ENCODE results near the gene FTO. TPM values are rescaled to one million over a fixed set of nuclear protein-coding genes. Genes with fewer than 3 reads are reported as not detected.

The FTO gene
- total RNA-seq, 1 donor from 2014 or later: 65.8 TPM

DNA sequence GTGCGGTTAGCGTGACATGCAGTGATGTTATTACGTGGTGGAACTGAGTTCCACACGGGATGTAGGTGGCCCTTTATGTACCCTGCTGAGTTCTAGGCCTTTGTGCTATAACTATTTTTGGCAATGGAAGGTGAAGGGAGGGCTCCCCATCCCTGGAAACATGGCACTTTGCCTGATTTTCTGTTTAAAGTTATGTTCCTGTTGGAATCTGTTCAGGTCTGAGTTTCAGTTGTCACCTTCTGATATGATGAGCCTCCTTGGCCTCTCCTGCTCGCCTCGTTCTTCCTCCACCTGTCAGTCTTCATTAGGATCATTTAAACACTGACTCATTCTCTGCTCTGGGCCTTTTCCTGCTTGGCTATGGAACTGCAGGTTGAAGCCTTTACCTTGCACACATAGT, 200.6 kb downstream of the FTO start:
- no peaks in the 10 kb centered on the region for H3K9me3 Mint-ChIP-seq
- ChIA-PET POLR2A (no interaction called here), CTCF (no interaction called here)
- DNase-seq (no peak), ATAC-seq (ENCODE audit: low read depth) (no peak)
- H3K4me1 Mint-ChIP-seq: no peaks in the 10 kb centered on the region
- peaks cover 34% of the 10 kb centered on the region for H3K36me3 Mint-ChIP-seq (ENCODE audit: low read depth)
- H3K27ac Mint-ChIP-seq: no peak overlapping the region
- intact Hi-C loops (cut with micrococcal nuclease): no loop called here
- TF ChIP-seq, protein P1, sequence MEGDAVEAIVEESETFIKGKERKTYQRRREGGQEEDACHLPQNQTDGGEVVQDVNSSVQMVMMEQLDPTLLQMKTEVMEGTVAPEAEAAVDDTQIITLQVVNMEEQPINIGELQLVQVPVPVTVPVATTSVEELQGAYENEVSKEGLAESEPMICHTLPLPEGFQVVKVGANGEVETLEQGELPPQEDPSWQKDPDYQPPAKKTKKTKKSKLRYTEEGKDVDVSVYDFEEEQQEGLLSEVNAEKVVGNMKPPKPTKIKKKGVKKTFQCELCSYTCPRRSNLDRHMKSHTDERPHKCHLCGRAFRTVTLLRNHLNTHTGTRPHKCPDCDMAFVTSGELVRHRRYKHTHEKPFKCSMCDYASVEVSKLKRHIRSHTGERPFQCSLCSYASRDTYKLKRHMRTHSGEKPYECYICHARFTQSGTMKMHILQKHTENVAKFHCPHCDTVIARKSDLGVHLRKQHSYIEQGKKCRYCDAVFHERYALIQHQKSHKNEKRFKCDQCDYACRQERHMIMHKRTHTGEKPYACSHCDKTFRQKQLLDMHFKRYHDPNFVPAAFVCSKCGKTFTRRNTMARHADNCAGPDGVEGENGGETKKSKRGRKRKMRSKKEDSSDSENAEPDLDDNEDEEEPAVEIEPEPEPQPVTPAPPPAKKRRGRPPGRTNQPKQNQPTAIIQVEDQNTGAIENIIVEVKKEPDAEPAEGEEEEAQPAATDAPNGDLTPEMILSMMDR (IDR thresholded peaks at IDR 0.05): no peak
- no peak overlapping the region for H3K4me3 Mint-ChIP-seq
- no peaks in the 10 kb centered on the region for H3K27me3 Mint-ChIP-seq

- H3K27ac Mint-ChIP-seq: no peak overlapping the region
- POLR2A ChIA-PET: no interaction called here
- no peaks in the 10 kb centered on the region for H3K27me3 Mint-ChIP-seq
- H3K4me1 Mint-ChIP-seq: no peaks in the 10 kb centered on the region
- H3K36me3 Mint-ChIP-seq (ENCODE audit: low read depth): peaks cover 30% of the 10 kb centered on the region
- intact Hi-C loops (cut with micrococcal nuclease): no loop called here
- ATAC-seq (ENCODE audit: low read depth) (no peak), DNase-seq (no peak)
- TF ChIP-seq, protein P1 (IDR thresholded peaks at IDR 0.05): no peak
- H3K4me3 Mint-ChIP-seq: no peak overlapping the region
- CTCF ChIA-PET: no interaction called here
- no peaks in the 10 kb centered on the region for H3K9me3 Mint-ChIP-seq
Measured at GRCh38 chr16:53905028-53905427, 201.1 kb downstream of the FTO start.

DNA sequence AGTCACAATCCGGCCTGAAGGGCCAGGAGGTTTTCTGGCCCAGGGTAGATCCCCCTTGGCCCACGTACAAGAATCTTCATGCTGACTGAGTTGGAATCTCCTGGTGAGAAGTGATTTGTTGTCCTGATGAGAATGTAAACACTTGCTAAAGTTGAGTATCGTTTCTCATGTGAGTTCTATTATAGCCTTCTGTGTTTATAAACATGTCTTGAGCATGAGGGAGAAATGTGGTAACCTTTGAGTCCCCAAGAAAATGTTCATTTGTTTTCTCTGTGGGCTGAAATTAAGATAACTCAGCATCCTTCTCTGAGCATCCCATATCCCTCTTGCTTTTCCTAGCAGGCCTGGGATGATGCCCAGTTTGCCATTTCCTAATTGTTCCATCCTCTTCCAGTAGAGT, 204.8 kb downstream of the FTO start:
- CTCF ChIA-PET: no interaction called here
- Mint-ChIP-seq H3K27me3 (no peaks in the 10 kb centered on the region), H3K27ac (no peak overlapping the region), H3K4me1 (peaks cover 5% of the 10 kb centered on the region), H3K36me3 (ENCODE audit: low read depth) (peaks cover 19% of the 10 kb centered on the region), H3K9me3 (no peaks in the 10 kb centered on the region), H3K4me3 (no peak overlapping the region)
- no peak for DNase-seq
- POLR2A ChIA-PET: no interaction called here
- TF ChIP-seq, protein P1 (IDR thresholded peaks at IDR 0.05): no peak
- no peak for ATAC-seq (ENCODE audit: low read depth)
- intact Hi-C loops (cut with micrococcal nuclease): no loop called here

GRCh38 chr16:53910990-53911389, 207.0 kb downstream of the FTO start:
- Mint-ChIP-seq H3K4me1 (peaks cover 5% of the 10 kb centered on the region), H3K27me3 (no peaks in the 10 kb centered on the region), H3K9me3 (no peaks in the 10 kb centered on the region), H3K27ac (no peak overlapping the region), H3K36me3 (ENCODE audit: low read depth) (peaks cover 11% of the 10 kb centered on the region), H3K4me3 (no peak overlapping the region)
- ATAC-seq (ENCODE audit: low read depth) (no peak), DNase-seq (no peak)
- ChIA-PET CTCF (no interaction called here), POLR2A (no interaction called here)
- intact Hi-C loops (cut with micrococcal nuclease): no loop called here
- TF ChIP-seq, protein P1 (IDR thresholded peaks at IDR 0.05): no peak

DNA sequence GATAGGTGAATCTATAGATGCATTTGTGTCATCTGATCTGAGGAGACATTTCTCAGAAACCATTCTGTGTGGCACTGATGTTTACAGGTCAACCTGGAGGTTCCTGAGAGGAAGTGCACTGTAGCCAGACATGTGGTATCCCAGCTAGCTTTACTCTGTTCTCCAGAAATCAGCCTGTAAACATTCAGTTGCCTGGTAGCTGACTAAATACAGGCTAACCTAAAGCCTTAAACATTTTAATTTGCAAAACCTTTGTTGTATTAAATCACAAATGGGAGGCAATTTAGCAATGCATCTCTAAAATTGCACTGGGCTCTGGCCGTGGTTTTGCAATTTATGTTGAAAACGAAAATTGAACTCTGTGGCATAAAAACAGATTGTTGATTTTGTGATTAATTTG, 207.6 kb downstream of the FTO start:
- DNase-seq (no peak), ATAC-seq (ENCODE audit: low read depth) (no peak)
- CTCF ChIA-PET: no interaction called here
- Mint-ChIP-seq H3K27ac (no peak overlapping the region), H3K9me3 (no peaks in the 10 kb centered on the region), H3K4me3 (no peak overlapping the region), H3K4me1 (peaks cover 5% of the 10 kb centered on the region), H3K36me3 (ENCODE audit: low read depth) (peaks cover 9% of the 10 kb centered on the region), H3K27me3 (no peaks in the 10 kb centered on the region)
- TF ChIP-seq, protein P1 (IDR thresholded peaks at IDR 0.05): no peak
- intact Hi-C loops (cut with micrococcal nuclease): no loop called here
- POLR2A ChIA-PET: no interaction called here

All from activated B cell treated with CpG ODN at 0.5 μM for 24 hours (primary cell).